Coronary artery (tissue), 2 donors: ENCODE data around the gene MTHFD1L.
"Not testable (repeated sequence)": the region's sequence is repeated elsewhere in the genome, so short reads cannot be mapped to it uniquely, and the experiment has no call there.

Experiments
- DNase-seq: peaks from one replicate; pipeline ENCODE4 v3.0.0-alpha.2; 2017; ENCODE audit warnings: low spot score
- H3K27ac ChIP-seq, 2 donors: fragments of 200-600 bp; sonication (generic); one replicate each; pipeline ENCODE4 v1.5.1; 2016 to 2019
- H3K4me3 ChIP-seq: fragments of 200-600 bp; sonication (generic); 2 replicates; pipeline ENCODE4 v1.5.1; 2016; ENCODE audit warnings: mild to moderate bottlenecking, moderate library complexity
- CTCF ChIP-seq: fragments of 200-600 bp; sonication (generic); IDR thresholded peaks from one replicate; pipeline ENCODE4 v1.5.1; 2019; ENCODE audit warnings: antibody characterized with exemption

Gene MTHFD1L

GRCh38 chr6:151027936-151028838, 162.7 kb downstream of the MTHFD1L start:
- TF ChIP-seq CTCF = no peak
- DNase-seq = no peak
- Histone ChIP-seq H3K27ac (peak overlapping the region; percentile 37 to 54), H3K4me3 (no peak overlapping the region)

- H3K4me3 ChIP-seq = no peak overlapping the region
- no peak for TF ChIP-seq CTCF
- no peak for DNase-seq
Measured at GRCh38 chr6:151029970-151030369, 164.5 kb downstream of the MTHFD1L start.

GRCh38 chr6:151032034-151032433, 166.5 kb downstream of the MTHFD1L start:
- TF ChIP-seq CTCF = no peak
- Histone ChIP-seq H3K27ac (no peak overlapping the region), H3K4me3 (no peak overlapping the region)
- DNase-seq = no peak

More at GRCh38 chr6:151029970-151030369, 164.5 kb downstream of the MTHFD1L start:
- no peak overlapping the region for H3K27ac ChIP-seq

GRCh38 chr6:151034825-151035781, 169.6 kb downstream of the MTHFD1L start:
- Histone ChIP-seq H3K27ac (peak overlapping the region; percentile 46 to 91), H3K4me3 (no peak overlapping the region)
- no peak for TF ChIP-seq CTCF
- DNase-seq = peak; percentile 45

- H3K4me3 ChIP-seq, DNase-seq: not testable (repeated sequence)
- peak overlapping the region; percentile 86 to 91 for H3K27ac ChIP-seq
Measured at GRCh38 chr6:151036211-151036721, 170.8 kb downstream of the MTHFD1L start.

GRCh38 chr6:151036869-151037680, 171.6 kb downstream of the MTHFD1L start:
- Histone ChIP-seq H3K27ac (peak overlapping the region; percentile 86 to 91), H3K4me3 (no peak overlapping the region)
- no peak for DNase-seq
- TF ChIP-seq CTCF = no peak
